CD8-positive, alpha-beta memory T cell (primary cell): Measurements from ENCODE around the gene GRHL3. TPM values are rescaled to one million over a fixed set of nuclear protein-coding genes. Genes with fewer than 3 reads are reported as not detected.

Experiments used
- CTCF ChIA-PET: fragments of 350-600 bp; sonication (Branson Sonifier 250); formaldehyde crosslinking; loops from one replicate; lab custom pipeline; 2021; ENCODE audit warnings: antibody characterized with exemption; lab: Charles Lee
- POLR2A ChIA-PET: fragments of 350-600 bp; sonication (Branson Sonifier 250); formaldehyde crosslinking; loops from one replicate; lab custom pipeline; 2021; ENCODE audit warnings: antibody characterized with exemption; lab: Charles Lee
- DNase-seq, 5 donors: peaks; one replicate each; pipeline versions ENCODE4 v3.0.0 to v3.0.0-alpha.2; 2020 to 2022; ENCODE audit warnings: mixed read lengths in 1 of 5
- H3K27ac ChIP-seq: one replicate; pipeline ENCODE4 v1.7.0; 2013; ENCODE audit warnings: low read depth, mild to moderate bottlenecking, low read length, moderate library complexity
- H3K27me3 ChIP-seq: 2 replicates; pipeline ENCODE4 v1.7.0; 2013; ENCODE audit warnings: low read length, mild to moderate bottlenecking; ENCODE audit not compliant: insufficient read depth, poor library complexity, severe bottlenecking
- H3K36me3 ChIP-seq: 2 replicates; pipeline ENCODE4 v1.7.0; 2013; ENCODE audit warnings: mild to moderate bottlenecking, low read length, moderate library complexity; ENCODE audit not compliant: insufficient read depth
- H3K4me1 ChIP-seq: 2 replicates; pipeline ENCODE4 v1.7.0; 2013; ENCODE audit warnings: mild to moderate bottlenecking, low read length, moderate library complexity; ENCODE audit not compliant: insufficient read depth
- H3K4me3 ChIP-seq: 2 replicates; pipeline ENCODE4 v1.7.0; 2013; ENCODE audit warnings: mild to moderate bottlenecking, low read length
- H3K9me3 ChIP-seq: 2 replicates; pipeline ENCODE4 v1.7.0; 2013; ENCODE audit warnings: mild to moderate bottlenecking, low read length
- H3K27ac Mint-ChIP-seq, 8 donors: one replicate each; pipeline ENCODE4 v1.8.0; 2020 to 2021; ENCODE audit warnings: mixed read lengths in 8 of 8, mild to moderate bottlenecking in 6 of 8, inconsistent platforms in 3 of 8, moderate library complexity in 3 of 8
- H3K27me3 Mint-ChIP-seq, 2 donors: one replicate each; pipeline ENCODE4 v1.8.0; 2020 to 2021; ENCODE audit warnings: mixed read lengths in 2 of 2, mild to moderate bottlenecking in 1 of 2, moderate library complexity in 1 of 2
- H3K36me3 Mint-ChIP-seq, 3 donors: one replicate each; pipeline ENCODE4 v1.8.0; 2020 to 2021; ENCODE audit warnings: mixed read lengths in 3 of 3, inconsistent platforms in 1 of 3, mild to moderate bottlenecking in 1 of 3
- H3K4me1 Mint-ChIP-seq, 3 donors: one replicate each; pipeline ENCODE4 v1.8.0; 2020 to 2021; ENCODE audit warnings: mixed read lengths in 3 of 3, inconsistent platforms in 1 of 3, mild to moderate bottlenecking in 1 of 3
- H3K4me3 Mint-ChIP-seq, 7 donors: one replicate each; pipeline ENCODE4 v1.8.0; 2020 to 2021; ENCODE audit warnings: mixed read lengths in 7 of 7, mild to moderate bottlenecking in 6 of 7, moderate library complexity in 4 of 7, inconsistent platforms in 2 of 7
- H3K9me3 Mint-ChIP-seq, 5 donors: one replicate each; pipeline ENCODE4 v1.8.0; 2020 to 2022; ENCODE audit warnings: mixed read lengths in 5 of 5, mild to moderate bottlenecking in 3 of 5, moderate library complexity in 2 of 5, inconsistent platforms in 1 of 5
- polyA plus RNA-seq: library from polyadenylated mRNA; unstranded; fragments of 300-500 nt; fragmentation: Illumina TruSeq; gene quantifications from one replicate; pipeline ENCODE4 v1.2.3, GENCODE V29; 2021
- total RNA-seq, 2 experiments: library from RNA; stranded (reverse); gene quantifications; one replicate each; pipeline ENCODE4 v1.2.3, GENCODE V29; 2021

Gene GRHL3
- total and polyA plus RNA-seq, 3 experiments from 2014 or later: 0.13 to 0.29 TPM; not detected in 1

DNA sequence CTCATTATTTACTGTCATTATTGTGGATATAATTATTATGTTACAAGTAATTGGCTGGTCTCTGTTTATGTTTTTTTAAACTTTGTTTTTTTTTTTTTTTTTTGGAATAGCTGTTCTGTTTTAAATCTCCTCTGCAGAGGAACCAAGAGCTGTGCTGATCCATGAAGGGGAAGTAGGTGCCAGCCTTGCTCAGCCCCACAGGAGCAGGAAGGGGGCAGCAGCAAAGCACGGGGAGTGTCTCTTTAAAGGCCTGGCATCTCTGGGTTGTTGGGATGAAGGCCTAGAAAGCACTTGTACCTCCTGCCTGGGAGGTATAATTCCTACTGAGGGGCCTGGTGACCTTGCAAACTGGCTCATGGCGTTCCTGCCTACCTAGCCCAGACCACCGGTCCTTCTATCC, 2.5 kb upstream of the GRHL3 start:
- Mint-ChIP-seq H3K36me3 (no peaks in the 10 kb centered on the region), H3K27ac (no peak overlapping the region), H3K9me3 (no peaks in the 10 kb centered on the region), H3K4me1 (peaks cover 34 to 36% (median 34%) of the 10 kb centered on the region in 3 donors), H3K4me3 (no peak overlapping the region), H3K27me3 (peaks cover 49 to 71% of the 10 kb centered on the region in 2 donors)
- Histone ChIP-seq H3K27ac (no peak overlapping the region), H3K4me3 (no peak overlapping the region), H3K36me3 (no peaks in the 10 kb centered on the region), H3K4me1 (peaks cover 37% of the 10 kb centered on the region), H3K9me3 (no peaks in the 10 kb centered on the region), H3K27me3 (peaks cover 27% of the 10 kb centered on the region)
- POLR2A ChIA-PET: interaction anchor here (0.5 kb wide), 1 partner anchor 914 kb away, joined by 3 read pairs; no protein-coding TSS in a partner anchor
- CTCF ChIA-PET: no interaction called here
- DNase-seq: no peak

- ChIA-PET POLR2A (interaction anchor here (0.5 kb wide), 1 partner anchor 913 kb away, joined by 3 read pairs; no protein-coding TSS in a partner anchor), CTCF (no interaction called here)
- peaks cover 37% of the 10 kb centered on the region for H3K4me1 ChIP-seq
- peaks cover 27% of the 10 kb centered on the region for H3K27me3 ChIP-seq
- no peaks in the 10 kb centered on the region for H3K36me3 ChIP-seq
- peaks cover 34 to 37% (median 36%) of the 10 kb centered on the region in 3 donors for H3K4me1 Mint-ChIP-seq
- no peak overlapping the region for H3K27ac Mint-ChIP-seq
- no peak overlapping the region for H3K27ac ChIP-seq
- no peaks in the 10 kb centered on the region for H3K9me3 ChIP-seq
- no peaks in the 10 kb centered on the region for H3K9me3 Mint-ChIP-seq
- DNase-seq: no peak
- H3K4me3 Mint-ChIP-seq: no peak overlapping the region
- H3K36me3 Mint-ChIP-seq: no peaks in the 10 kb centered on the region
- peaks cover 49 to 71% of the 10 kb centered on the region in 2 donors for H3K27me3 Mint-ChIP-seq
- H3K4me3 ChIP-seq: no peak overlapping the region
These were observed 2.1 kb upstream of the GRHL3 start for GRCh38 chr1:24317081-24317480.

DNA sequence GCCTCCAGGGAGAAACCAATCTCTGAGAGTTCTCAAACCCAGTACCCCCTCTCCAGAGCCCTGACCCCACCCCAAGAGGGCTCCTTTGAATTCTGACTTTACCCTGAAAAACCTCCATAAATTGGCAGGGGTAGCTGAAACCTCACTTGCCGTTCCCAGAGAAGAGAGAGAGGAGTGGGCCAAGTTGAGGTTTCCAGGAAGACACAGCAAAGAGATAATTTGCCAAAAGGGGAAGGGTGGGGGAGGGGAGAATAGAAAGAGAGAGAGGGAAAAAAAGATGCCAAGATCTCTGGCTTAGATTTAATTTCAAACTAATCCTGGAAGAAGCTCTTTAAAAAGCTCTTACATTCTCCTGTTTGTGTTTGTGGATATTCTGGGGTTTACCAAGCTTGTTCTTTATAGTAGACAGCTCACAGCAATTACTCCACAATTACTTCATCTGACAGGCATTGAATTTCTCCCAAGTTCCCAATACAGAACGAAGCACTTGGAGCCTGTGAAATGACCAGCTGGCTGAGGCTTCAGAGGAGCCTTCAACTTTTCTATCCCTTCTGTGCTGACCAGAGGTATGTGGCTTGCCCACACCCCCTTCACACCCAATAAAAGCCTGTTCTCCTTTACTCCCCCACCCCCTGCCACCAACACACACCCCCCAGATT, 1.1 kb upstream of the GRHL3 start:
- H3K4me3 Mint-ChIP-seq: no peak overlapping the region
- H3K27ac ChIP-seq: no peak overlapping the region
- H3K27ac Mint-ChIP-seq: peak overlapping the region in 2 of 8 donors; percentile 33 to 91
- no peaks in the 10 kb centered on the region for H3K9me3 Mint-ChIP-seq
- ChIA-PET POLR2A (no interaction called here), CTCF (interaction anchor here (0.8 kb wide), 1 partner anchor 96 kb away, joined by 3 read pairs; no protein-coding TSS in a partner anchor)
- H3K36me3 ChIP-seq: no peaks in the 10 kb centered on the region
- H3K4me1 Mint-ChIP-seq: peaks cover 42 to 46% (median 46%) of the 10 kb centered on the region in 3 donors
- H3K4me1 ChIP-seq: peaks cover 45% of the 10 kb centered on the region
- no peak for DNase-seq
- H3K27me3 ChIP-seq: peaks cover 27% of the 10 kb centered on the region
- no peaks in the 10 kb centered on the region for H3K36me3 Mint-ChIP-seq
- no peak overlapping the region for H3K4me3 ChIP-seq
- H3K27me3 Mint-ChIP-seq: peaks cover 49 to 71% of the 10 kb centered on the region in 2 donors
- no peaks in the 10 kb centered on the region for H3K9me3 ChIP-seq

DNA sequence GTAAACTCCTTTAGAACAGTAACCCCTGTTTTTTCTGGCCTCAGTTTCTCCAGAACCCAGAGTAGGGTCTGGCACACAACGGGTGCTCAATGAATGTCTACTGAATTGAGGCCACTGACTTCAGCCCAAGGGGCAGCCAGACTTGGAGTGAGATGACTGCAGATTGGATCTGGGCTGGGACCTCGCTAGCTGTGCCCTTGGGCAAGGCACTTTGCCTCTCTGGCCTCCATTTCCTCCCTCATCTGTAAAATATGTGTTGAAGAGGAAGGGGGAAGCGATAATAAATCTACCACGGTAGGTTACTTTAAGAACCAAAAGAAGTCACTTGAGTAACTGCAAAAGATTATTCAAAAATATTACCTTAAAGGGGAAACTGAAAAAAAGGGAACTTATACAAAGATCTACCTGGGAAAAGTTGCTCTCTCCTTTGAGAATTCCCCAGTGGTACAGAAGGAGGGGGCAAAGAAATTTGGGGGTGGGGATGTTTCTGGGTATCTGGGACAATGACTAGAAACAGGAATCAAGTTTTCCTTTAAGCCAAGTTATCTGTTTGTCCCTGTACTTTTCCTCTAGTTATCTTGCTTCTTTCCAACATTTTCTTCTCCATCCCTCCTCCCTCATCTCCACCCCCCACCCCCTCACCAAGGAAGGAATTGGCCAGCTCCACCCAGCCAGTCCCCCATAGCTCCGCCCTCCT, 394 bp upstream of the GRHL3 start:
- Histone ChIP-seq H3K27me3 (peaks cover 27% of the 10 kb centered on the region), H3K9me3 (no peaks in the 10 kb centered on the region), H3K27ac (no peak overlapping the region), H3K36me3 (no peaks in the 10 kb centered on the region), H3K4me1 (peaks cover 48% of the 10 kb centered on the region), H3K4me3 (no peak overlapping the region)
- H3K4me1 Mint-ChIP-seq: peaks cover 45 to 53% (median 49%) of the 10 kb centered on the region in 3 donors
- peak overlapping the region in 3 of 8 donors; percentile 6 to 33 (median 11) for H3K27ac Mint-ChIP-seq
- ChIA-PET CTCF (no interaction called here), POLR2A (no interaction called here)
- H3K27me3 Mint-ChIP-seq: peaks cover 50 to 67% of the 10 kb centered on the region in 2 donors
- no peaks in the 10 kb centered on the region for H3K36me3 Mint-ChIP-seq
- no peaks in the 10 kb centered on the region for H3K9me3 Mint-ChIP-seq
- H3K4me3 Mint-ChIP-seq: peak overlapping the region in 3 of 7 donors; percentile 58 to 76 (median 63)
- no peak for DNase-seq

- H3K27me3 Mint-ChIP-seq: peaks cover 51 to 60% of the 10 kb centered on the region in 2 donors
- Histone ChIP-seq H3K9me3 (no peaks in the 10 kb centered on the region), H3K4me3 (no peak overlapping the region), H3K36me3 (no peaks in the 10 kb centered on the region), H3K27ac (no peak overlapping the region), H3K4me1 (peaks cover 48% of the 10 kb centered on the region), H3K27me3 (peaks cover 27% of the 10 kb centered on the region)
- peak overlapping the region; percentile 17 to 76 (median 46) for H3K4me3 Mint-ChIP-seq
- peaks cover 45 to 53% (median 49%) of the 10 kb centered on the region in 3 donors for H3K4me1 Mint-ChIP-seq
- H3K27ac Mint-ChIP-seq: peak overlapping the region in 3 of 8 donors; percentile 10 to 16 (median 11)
- no peak for DNase-seq
- no peaks in the 10 kb centered on the region for H3K9me3 Mint-ChIP-seq
- ChIA-PET POLR2A (no interaction called here), CTCF (interaction anchor here (1.7 kb wide), 1 partner anchor 72 kb away, joined by 9 read pairs; no protein-coding TSS in a partner anchor)
- H3K36me3 Mint-ChIP-seq: no peaks in the 10 kb centered on the region
These were observed 805 bp downstream of the GRHL3 start for GRCh38 chr1:24319962-24320361.

- H3K36me3 ChIP-seq: no peaks in the 10 kb centered on the region
- no peaks in the 10 kb centered on the region for H3K9me3 ChIP-seq
- DNase-seq: peak in 1 of 5 donors; percentile 6
- Mint-ChIP-seq H3K4me1 (peaks cover 45 to 53% (median 49%) of the 10 kb centered on the region in 3 donors), H3K9me3 (no peaks in the 10 kb centered on the region), H3K27me3 (peaks cover 44 to 50% of the 10 kb centered on the region in 2 donors), H3K36me3 (no peaks in the 10 kb centered on the region), H3K4me3 (peak overlapping the region; percentile 23 to 77 (median 73)), H3K27ac (peak overlapping the region in 2 of 8 donors; percentile 35 to 69)
- no peak overlapping the region for H3K27ac ChIP-seq
- peak overlapping the region; percentile 51 for H3K4me3 ChIP-seq
- peaks cover 27% of the 10 kb centered on the region for H3K27me3 ChIP-seq
- CTCF ChIA-PET: interaction anchor here (0.6 to 1.7 kb wide), 2 partner anchors 35 to 70 kb away, joined by 3 to 9 read pairs; no protein-coding TSS in a partner anchor
- peaks cover 48% of the 10 kb centered on the region for H3K4me1 ChIP-seq
- POLR2A ChIA-PET: no interaction called here
These were observed 2.0 kb downstream of the GRHL3 start for GRCh38 chr1:24321126-24321525.

DNA sequence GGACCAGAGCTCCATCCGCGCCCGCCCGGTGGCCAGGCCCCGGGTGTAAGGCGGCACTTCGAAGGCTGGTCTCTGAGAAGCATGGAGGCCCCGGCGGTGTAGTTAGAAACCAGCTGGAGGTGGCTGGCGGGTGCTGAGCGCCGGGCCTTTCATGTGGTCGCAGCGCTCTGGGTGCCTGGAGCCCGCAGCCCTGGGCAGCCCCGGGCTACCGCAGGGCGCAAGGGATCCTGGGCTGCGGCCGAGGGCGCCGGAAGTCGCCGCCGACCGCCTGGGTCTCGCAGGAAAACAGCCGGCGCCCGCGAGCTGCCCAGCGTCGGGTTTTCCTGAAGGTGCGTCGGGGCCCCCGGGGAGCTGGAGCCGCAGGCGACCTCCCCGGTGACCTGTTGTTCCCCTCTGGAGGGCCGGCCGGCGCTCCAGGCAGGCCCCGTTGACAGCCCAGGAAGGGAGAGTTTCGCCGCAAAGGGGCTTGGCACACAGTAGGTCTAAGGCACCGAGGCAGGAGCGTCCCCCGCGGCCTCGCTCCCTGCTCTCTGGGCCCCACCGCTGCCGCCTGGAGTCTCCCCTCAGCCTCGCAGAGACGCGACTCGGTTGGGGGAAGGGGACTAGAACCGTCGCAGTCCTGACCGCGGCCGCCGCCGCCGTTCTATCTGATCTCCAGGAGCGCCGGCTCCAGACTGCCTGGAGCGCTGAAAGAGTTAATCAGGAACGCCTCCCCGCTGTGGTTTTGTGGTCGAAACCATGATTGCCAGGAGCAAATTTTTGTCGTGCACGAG, 2.7 kb downstream of the GRHL3 start:
- Histone ChIP-seq H3K4me3 (peak overlapping the region; percentile 51), H3K27ac (no peak overlapping the region), H3K27me3 (peaks cover 24% of the 10 kb centered on the region), H3K36me3 (no peaks in the 10 kb centered on the region), H3K9me3 (no peaks in the 10 kb centered on the region), H3K4me1 (peaks cover 48% of the 10 kb centered on the region)
- ChIA-PET POLR2A (interaction anchor here (0.6 kb wide), 1 partner anchor 185 kb away, joined by 5 read pairs; no protein-coding TSS in a partner anchor), CTCF (interaction anchor here (1.1 kb wide), 1 partner anchor 13 kb away, joined by 3 read pairs; no protein-coding TSS in a partner anchor)
- H3K27me3 Mint-ChIP-seq: peaks cover 42 to 44% of the 10 kb centered on the region in 2 donors
- peak overlapping the region in 7 of 8 donors; percentile 35 to 93 (median 69) for H3K27ac Mint-ChIP-seq
- peaks cover 45 to 53% (median 49%) of the 10 kb centered on the region in 3 donors for H3K4me1 Mint-ChIP-seq
- no peaks in the 10 kb centered on the region for H3K36me3 Mint-ChIP-seq
- peak; percentile 45 to 72 (median 57) for DNase-seq
- no peaks in the 10 kb centered on the region for H3K9me3 Mint-ChIP-seq
- peak overlapping the region; percentile 63 to 87 (median 78) for H3K4me3 Mint-ChIP-seq
